Sigmoid colon (tissue), 7 donors: ENCODE data around the gene UCHL3. TPM values are rescaled to one million over a fixed set of nuclear protein-coding genes. Genes with fewer than 3 reads are reported as not detected.

ENCODE experiments used
- DNase-seq: peaks from one replicate; pipeline ENCODE4 v3.0.0-alpha.2; 2019
- H3K27ac ChIP-seq, 4 donors: fragments of 200-600 bp; sonication (generic); one replicate each; pipeline ENCODE4 v1.5.1; 2016 to 2019; ENCODE audit warnings: mild to moderate bottlenecking in 1 of 4
- H3K27me3 ChIP-seq, 3 donors: fragments of 200-600 bp; sonication (generic); one replicate each; pipeline ENCODE4 v1.5.1; 2019; ENCODE audit warnings: mild to moderate bottlenecking in 1 of 3
- H3K36me3 ChIP-seq, 4 donors: fragments of 200-600 bp; sonication (generic); one replicate each; pipeline ENCODE4 v1.5.1; 2016 to 2019
- H3K4me1 ChIP-seq, 4 donors: fragments of 200-600 bp; sonication (generic); one replicate each; pipeline ENCODE4 v1.5.1; 2017 to 2019
- H3K4me3 ChIP-seq, 4 donors: fragments of 200-600 bp; sonication (generic); one replicate each; pipeline ENCODE4 v1.5.1; 2017 to 2019; ENCODE audit warnings: mild to moderate bottlenecking in 2 of 4, moderate library complexity in 1 of 4
- H3K9me3 ChIP-seq, 4 donors: fragments of 200-600 bp in 3 of 4; sonication (generic) in 3 of 4; one replicate each; pipeline versions ENCODE4 v1.5.1 to v1.6.1; 2013 to 2019
- CTCF ChIP-seq, 4 experiments: fragments of 450-650 bp in 3 of 4; fragments of 200-600 bp in 1 of 4; IDR thresholded peaks; one replicate each; pipeline ENCODE4 v1.5.1; 2016 to 2019; ENCODE audit warnings: antibody characterized with exemption in 4 of 4, mild to moderate bottlenecking in 3 of 4, moderate library complexity in 2 of 4
- EP300 ChIP-seq, 4 donors: sonication (generic); formaldehyde crosslinking; IDR thresholded peaks; one replicate each; pipeline ENCODE4 v1.6.1; 2017; ENCODE audit warnings: antibody characterized with exemption in 4 of 4
- POLR2A ChIP-seq, 2 donors: fragments of 450-650 bp; IDR thresholded peaks; one replicate each; pipeline ENCODE4 v1.6.1; 2016; ENCODE audit warnings: antibody characterized with exemption in 2 of 2, mild to moderate bottlenecking in 2 of 2, moderate library complexity in 2 of 2
- POLR2AphosphoS5 ChIP-seq, 4 donors: sonication (generic); formaldehyde crosslinking; IDR thresholded peaks; one replicate each; pipeline ENCODE4 v1.6.1; 2017; ENCODE audit warnings: antibody characterized with exemption in 4 of 4
- WGBS, 2 donors: extraction: QIAGEN DNeasy Blood & Tissue Kit; methylation state at CpG; one replicate each; pipeline ENCODE4 v1.1.7; 2013; 5-methylcytosine and 5-hydroxymethylcytosine counted together
- intact Hi-C: fragments of 100-400 bp; cut with DNase I; formaldehyde crosslinking; loops from one replicate; pipeline ENCODE4 v1.15.1; 2023
- polyA plus RNA-seq, 3 donors: library from polyadenylated mRNA; stranded (reverse); fragments of 200-250 nt; gene quantifications; one replicate each; pipeline ENCODE4 v1.2.3, GENCODE V29; 2013
- total RNA-seq, 4 donors: library from RNA; depleted of rRNA; stranded (reverse); fragments of >200 nt; gene quantifications; one replicate each; pipeline ENCODE4 v1.1.0, GENCODE V29; 2016
- donor health status: healthy with polysubstance abuse.
- donor health status: Bipolar disorder and iron deficiency.
- donor health status: healthy.

Gene UCHL3
- total and polyA plus RNA-seq, 7 donors, result 25.0 to 64.0 (median 41.5) TPM

- Histone ChIP-seq H3K27ac (no peak overlapping the region), H3K9me3 (no peaks in the 10 kb centered on the region), H3K4me3 (no peak overlapping the region), H3K27me3 (peaks cover 5 to 19% (median 9%) of the 10 kb centered on the region in 3 donors), H3K36me3 (no peaks in the 10 kb centered on the region), H3K4me1 (peaks cover 0 to 22% (median 20%) of the 10 kb centered on the region in 4 donors)
- no peak for DNase-seq
- 95 to 98% methylated on average over 2 of the region's 2 CpGs for WGBS, 2 donors
- intact Hi-C loops, result no loop called here
- TF ChIP-seq POLR2A (IDR thresholded peaks at IDR 0.05) (no peak), CTCF (IDR thresholded peaks at IDR 0.05) (no peak), EP300 (IDR thresholded peaks at IDR 0.05) (no peak), POLR2AphosphoS5 (IDR thresholded peaks at IDR 0.05) (no peak)
Measured at GRCh38 chr13:75639454-75639853, 89.9 kb downstream of the UCHL3 start.

DNA sequence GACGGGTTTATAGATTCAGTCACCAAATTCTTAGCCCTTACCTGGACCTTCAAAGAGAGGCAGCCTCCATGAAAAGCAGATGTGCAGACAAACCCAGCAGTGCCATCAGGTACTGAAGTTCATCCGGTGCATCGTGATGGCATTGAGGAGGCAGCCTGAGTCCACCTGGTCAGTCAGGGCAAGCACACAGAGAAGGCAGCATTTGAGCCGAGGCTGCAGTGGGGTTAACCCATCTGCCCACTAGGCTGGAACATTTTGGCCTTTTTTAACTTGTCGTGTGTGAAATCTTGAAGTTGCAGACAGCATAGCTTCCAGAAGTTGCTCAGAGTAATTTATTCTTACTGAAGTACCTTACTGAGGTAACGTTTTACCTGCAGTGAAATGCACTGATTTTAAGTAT lies 91.4 kb downstream of the UCHL3 start:
- intact Hi-C loops, result no loop called here
- 95 to 96% methylated on average over 6 of the region's 6 CpGs for WGBS, 2 donors
- no peak for TF ChIP-seq POLR2AphosphoS5 (IDR thresholded peaks at IDR 0.05)
- no peak for TF ChIP-seq POLR2A (IDR thresholded peaks at IDR 0.05)
- no peak for TF ChIP-seq EP300 (IDR thresholded peaks at IDR 0.05)
- TF ChIP-seq CTCF (IDR thresholded peaks at IDR 0.05), result no peak

GRCh38 chr13:75643182-75643581 lies 93.6 kb downstream of the UCHL3 start:
- TF ChIP-seq POLR2AphosphoS5 (IDR thresholded peaks at IDR 0.05) (no peak), POLR2A (IDR thresholded peaks at IDR 0.05) (no peak), EP300 (IDR thresholded peaks at IDR 0.05) (no peak), CTCF (IDR thresholded peaks at IDR 0.05) (no peak)
- H3K9me3 ChIP-seq, result no peaks in the 10 kb centered on the region
- H3K4me3 ChIP-seq, result no peak overlapping the region
- no peaks in the 10 kb centered on the region for H3K36me3 ChIP-seq
- no peaks in the 10 kb centered on the region for H3K27me3 ChIP-seq
- no peak overlapping the region for H3K27ac ChIP-seq
- H3K4me1 ChIP-seq, result no peaks in the 10 kb centered on the region
- DNase-seq, result no peak
- 83 to 93% methylated on average over 1 of the region's 1 CpG for WGBS, 2 donors
- intact Hi-C loops, result no loop called here

More for the DNA sequence above, 91.4 kb downstream of the UCHL3 start:
- peaks cover 0 to 14% (median 12%) of the 10 kb centered on the region in 4 donors for H3K4me1 ChIP-seq
- no peak for DNase-seq
- peaks cover 5 to 19% (median 9%) of the 10 kb centered on the region in 3 donors for H3K27me3 ChIP-seq
- H3K9me3 ChIP-seq, result no peaks in the 10 kb centered on the region
- no peaks in the 10 kb centered on the region for H3K36me3 ChIP-seq
- H3K4me3 ChIP-seq, result no peak overlapping the region
- no peak overlapping the region for H3K27ac ChIP-seq

GRCh38 chr13:75643693-75644092 lies 94.1 kb downstream of the UCHL3 start:
- Histone ChIP-seq H3K27ac (no peak overlapping the region), H3K9me3 (no peaks in the 10 kb centered on the region), H3K4me1 (no peaks in the 10 kb centered on the region), H3K27me3 (no peaks in the 10 kb centered on the region), H3K4me3 (no peak overlapping the region), H3K36me3 (no peaks in the 10 kb centered on the region)
- DNase-seq, result no peak
- intact Hi-C loops, result no loop called here
- no peak for TF ChIP-seq POLR2A (IDR thresholded peaks at IDR 0.05)
- TF ChIP-seq POLR2AphosphoS5 (IDR thresholded peaks at IDR 0.05), result no peak
- no peak for TF ChIP-seq CTCF (IDR thresholded peaks at IDR 0.05)
- no peak for TF ChIP-seq EP300 (IDR thresholded peaks at IDR 0.05)

GRCh38 chr13:75645141-75645540 lies 95.5 kb downstream of the UCHL3 start:
- H3K27me3 ChIP-seq, result no peaks in the 10 kb centered on the region
- no peak for DNase-seq
- H3K4me1 ChIP-seq, result no peaks in the 10 kb centered on the region
- H3K36me3 ChIP-seq, result no peaks in the 10 kb centered on the region
- intact Hi-C loops, result no loop called here
- WGBS, 2 donors, result 92 to 97% methylated on average over 3 of the region's 3 CpGs
- no peak overlapping the region for H3K4me3 ChIP-seq
- no peaks in the 10 kb centered on the region for H3K9me3 ChIP-seq
- TF ChIP-seq EP300 (IDR thresholded peaks at IDR 0.05) (no peak), POLR2A (IDR thresholded peaks at IDR 0.05) (no peak), CTCF (IDR thresholded peaks at IDR 0.05) (no peak), POLR2AphosphoS5 (IDR thresholded peaks at IDR 0.05) (no peak)
- no peak overlapping the region for H3K27ac ChIP-seq
